H1 (cell line): ENCODE data around the gene CYP2E1.
"Not testable (repeated sequence)": the region's sequence is repeated elsewhere in the genome, so short reads cannot be mapped to it uniquely, and the experiment has no call there.

Source experiments
- CREB1 ChIP-seq: IDR thresholded peaks from 2 replicates; pipeline ENCODE4 v1.6.1; 2012; ENCODE audit warnings: inconsistent platforms
- CTCF ChIP-seq, 3 experiments: IDR thresholded peaks; 1 replicate in 2 of 3; 2 replicates in 1 of 3; pipeline versions ENCODE4 v1.5.1 to v1.6.1; 2011; ENCODE audit warnings: low read length in 3 of 3, mild to moderate bottlenecking in 3 of 3, inconsistent platforms in 2 of 3, low read depth in 1 of 3, moderate library complexity in 1 of 3; ENCODE audit not compliant: insufficient read depth in 1 of 3; ENCODE audit errors: control extremely low read depth in 1 of 3
- EZH2 ChIP-seq: fragments of 200-600 bp; sonication (generic); IDR thresholded peaks from 2 replicates; pipeline ENCODE4 v1.7.1; 2012; ENCODE audit warnings: low read depth, mild to moderate bottlenecking, moderate library complexity, low read length, inconsistent platforms; ENCODE audit not compliant: severe bottlenecking
- JUND ChIP-seq: IDR thresholded peaks from 2 replicates; pipeline ENCODE4 v1.6.1; 2011; ENCODE audit warnings: mild to moderate bottlenecking, improper control_type of control experiment, low read length
- MAFK ChIP-seq: IDR thresholded peaks from 2 replicates; pipeline ENCODE4 v1.6.1; 2012; ENCODE audit warnings: low read depth, mild to moderate bottlenecking, improper control_type of control experiment, low read length
- MAX ChIP-seq: IDR thresholded peaks from 2 replicates; pipeline ENCODE4 v1.6.1; 2012; ENCODE audit warnings: inconsistent platforms
- POLR2A ChIP-seq, 2 experiments: IDR thresholded peaks; 1 replicate in 1 of 2; 2 replicates in 1 of 2; pipeline ENCODE4 v1.6.1; 2011; ENCODE audit warnings: low read depth in 2 of 2, low read length in 2 of 2, mild to moderate bottlenecking in 2 of 2; ENCODE audit errors: control extremely low read depth in 1 of 2
- POLR2AphosphoS5 ChIP-seq: IDR thresholded peaks from 2 replicates; pipeline ENCODE4 v1.6.1; 2011; ENCODE audit warnings: low read depth, low read length
- TEAD4 ChIP-seq: IDR thresholded peaks from 2 replicates; pipeline ENCODE4 v1.6.1; 2012; ENCODE audit warnings: low read depth, low read length, inconsistent platforms, mixed read lengths
- USF2 ChIP-seq: IDR thresholded peaks from 2 replicates; pipeline ENCODE4 v1.6.1; 2011; ENCODE audit warnings: low read length, improper control_type of control experiment

GRCh38 chr10:133569801-133570200, 42.6 kb downstream of the CYP2E1 start:
- not testable (repeated sequence) for TF ChIP-seq JUND; POLR2AphosphoS5; CTCF (IDR thresholded peaks at IDR 0.05; ENCODE audit: control extremely low read depth in 1 of 3, insufficient read depth in 1 of 3, low read depth in 1 of 3, low read length in 3 of 3); TEAD4; POLR2A (IDR thresholded peaks at IDR 0.05; ENCODE audit: control extremely low read depth in 1 of 2, low read depth in 2 of 2, low read length in 2 of 2); MAFK; USF2; EZH2; CREB1; MAX
